ENCODE results near the gene HDGF. TPM values are rescaled to one million over a fixed set of nuclear protein-coding genes. Genes with fewer than 3 reads are reported as not detected.

The HDGF gene
- total RNA-seq: 87.6 TPM
- polyA plus RNA-seq: 10 to 100 TPM; 26.9 to 50.2 (median 36.7) TPM

GRCh38 chr1:156751451-156751756, at the start of gene HDGF:
Gene HDGF, minus strand, starts transcription at chr1:156751675. Its CDS starts 246 bp downstream, at chr1:156751429.
- no peak for DNase-seq
- H3K4me1 Mint-ChIP-seq: peaks cover 22 to 60% (median 43%) of the 10 kb centered on the region in 4 donors
- peaks cover 53% of the 10 kb centered on the region for H3K4me1 ChIP-seq (ENCODE audit: control insufficient read depth, insufficient read depth, low read length, poor library complexity, severe bottlenecking)

GRCh38 chr1:156797212-156797871, 45.9 kb upstream of the HDGF start:
- H3K27me3 ChIP-seq (ENCODE audit: control insufficient read depth, insufficient read depth, low read length): no peaks in the 10 kb centered on the region
- H3K27me3 Mint-ChIP-seq: no peaks in the 10 kb centered on the region
- peak; percentile 71 to 81 for ATAC-seq (ENCODE audit: low read depth in 2 of 2)

More at GRCh38 chr1:156751451-156751756, at the start of gene HDGF:
- no peaks in the 10 kb centered on the region for H3K27me3 Mint-ChIP-seq
- H3K36me3 Mint-ChIP-seq: no peaks in the 10 kb centered on the region
- H3K4me3 Mint-ChIP-seq: peak within 1 kb of the TSS; percentile 93 to 97 (median 94)
- Histone ChIP-seq H3K27ac (ENCODE audit: insufficient read depth, low read length, poor library complexity, severe bottlenecking) (peak within 1 kb of the TSS; percentile 83), H3K4me3 (ENCODE audit: low read depth, low read length) (peak within 1 kb of the TSS; percentile 90), H3K27me3 (ENCODE audit: control insufficient read depth, insufficient read depth, low read length) (no peaks in the 10 kb centered on the region), H3K36me3 (ENCODE audit: control insufficient read depth, insufficient read depth, low read length) (no peaks in the 10 kb centered on the region), H3K9me3 (ENCODE audit: control insufficient read depth in 2 of 2, low read length in 2 of 2) (no peaks in the 10 kb centered on the region)
- H3K9me3 Mint-ChIP-seq: no peaks in the 10 kb centered on the region
- H3K27ac Mint-ChIP-seq: peak within 1 kb of the TSS; percentile 79 to 97 (median 94)
- no peak for ATAC-seq (ENCODE audit: low read depth in 2 of 2)

GRCh38 chr1:156796340-156797097, 45.0 kb upstream of the HDGF start:
- no peaks in the 10 kb centered on the region for H3K27me3 ChIP-seq (ENCODE audit: control insufficient read depth, insufficient read depth, low read length)
- Mint-ChIP-seq H3K4me1 (peaks cover 5 to 10% (median 9%) of the 10 kb centered on the region in 4 donors), H3K9me3 (no peaks in the 10 kb centered on the region), H3K27me3 (no peaks in the 10 kb centered on the region), H3K36me3 (peaks cover 48% of the 10 kb centered on the region), H3K27ac (peak overlapping the region; percentile 2 to 13 (median 12)), H3K4me3 (no peak overlapping the region)
- no peak overlapping the region for H3K4me3 ChIP-seq (ENCODE audit: low read depth, low read length)
- peaks cover 83% of the 10 kb centered on the region for H3K36me3 ChIP-seq (ENCODE audit: control insufficient read depth, insufficient read depth, low read length)
- DNase-seq: no peak
- peaks cover 9% of the 10 kb centered on the region for H3K4me1 ChIP-seq (ENCODE audit: control insufficient read depth, insufficient read depth, low read length, poor library complexity, severe bottlenecking)
- H3K9me3 ChIP-seq (ENCODE audit: control insufficient read depth in 2 of 2, low read length in 2 of 2): no peaks in the 10 kb centered on the region
- no peak overlapping the region for H3K27ac ChIP-seq (ENCODE audit: insufficient read depth, low read length, poor library complexity, severe bottlenecking)
- ATAC-seq (ENCODE audit: low read depth in 2 of 2): no peak

More at GRCh38 chr1:156797212-156797871, 45.9 kb upstream of the HDGF start:
- DNase-seq: peak; percentile 45 to 81 (median 70)
- peaks cover 15% of the 10 kb centered on the region for H3K4me1 ChIP-seq (ENCODE audit: control insufficient read depth, insufficient read depth, low read length, poor library complexity, severe bottlenecking)
- H3K9me3 Mint-ChIP-seq: no peaks in the 10 kb centered on the region
- H3K4me1 Mint-ChIP-seq: peaks cover 9 to 13% (median 11%) of the 10 kb centered on the region in 4 donors
- H3K27ac ChIP-seq (ENCODE audit: insufficient read depth, low read length, poor library complexity, severe bottlenecking): no peak overlapping the region
- H3K4me3 ChIP-seq (ENCODE audit: low read depth, low read length): no peak overlapping the region
- H3K27ac Mint-ChIP-seq: no peak overlapping the region
- H3K4me3 Mint-ChIP-seq: peak overlapping the region in 1 of 4 donors; percentile 13
- H3K36me3 ChIP-seq (ENCODE audit: control insufficient read depth, insufficient read depth, low read length): peaks cover 75% of the 10 kb centered on the region
- H3K36me3 Mint-ChIP-seq: peaks cover 47% of the 10 kb centered on the region
- H3K9me3 ChIP-seq (ENCODE audit: control insufficient read depth in 2 of 2, low read length in 2 of 2): no peaks in the 10 kb centered on the region

DNA sequence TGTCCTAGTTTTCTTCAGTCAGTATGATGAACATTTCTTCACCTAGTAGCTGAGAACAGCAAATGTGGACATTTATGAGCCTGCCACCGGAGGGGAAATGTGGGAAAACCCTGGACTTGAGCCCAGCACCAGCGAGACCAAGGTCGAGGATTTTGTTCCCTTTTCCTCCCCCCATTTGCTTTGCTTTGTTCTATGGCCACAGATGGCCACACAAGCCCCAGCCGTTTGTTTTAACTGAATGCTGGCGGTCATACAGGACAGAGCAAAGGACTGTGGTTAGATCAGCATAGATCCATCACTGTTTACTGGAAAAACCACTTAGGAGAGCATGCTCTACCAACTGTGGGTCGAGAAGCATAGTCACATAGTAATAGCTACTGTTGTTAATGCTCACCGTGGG, 44.3 kb upstream of the HDGF start:
- peaks cover 47% of the 10 kb centered on the region for H3K36me3 Mint-ChIP-seq
- Histone ChIP-seq H3K4me3 (ENCODE audit: low read depth, low read length) (no peak overlapping the region), H3K27ac (ENCODE audit: insufficient read depth, low read length, poor library complexity, severe bottlenecking) (no peak overlapping the region), H3K9me3 (ENCODE audit: control insufficient read depth in 2 of 2, low read length in 2 of 2) (no peaks in the 10 kb centered on the region), H3K36me3 (ENCODE audit: control insufficient read depth, insufficient read depth, low read length) (peaks cover 86% of the 10 kb centered on the region), H3K27me3 (ENCODE audit: control insufficient read depth, insufficient read depth, low read length) (no peaks in the 10 kb centered on the region), H3K4me1 (ENCODE audit: control insufficient read depth, insufficient read depth, low read length, poor library complexity, severe bottlenecking) (peaks cover 2% of the 10 kb centered on the region)
- H3K4me3 Mint-ChIP-seq: no peak overlapping the region
- DNase-seq (no peak), ATAC-seq (ENCODE audit: low read depth in 2 of 2) (no peak)
- peak overlapping the region in 1 of 3 donors; percentile 2 for H3K27ac Mint-ChIP-seq
- no peaks in the 10 kb centered on the region for H3K27me3 Mint-ChIP-seq
- peaks cover 0 to 5% (median 3%) of the 10 kb centered on the region in 4 donors for H3K4me1 Mint-ChIP-seq
- H3K9me3 Mint-ChIP-seq: no peaks in the 10 kb centered on the region

DNA sequence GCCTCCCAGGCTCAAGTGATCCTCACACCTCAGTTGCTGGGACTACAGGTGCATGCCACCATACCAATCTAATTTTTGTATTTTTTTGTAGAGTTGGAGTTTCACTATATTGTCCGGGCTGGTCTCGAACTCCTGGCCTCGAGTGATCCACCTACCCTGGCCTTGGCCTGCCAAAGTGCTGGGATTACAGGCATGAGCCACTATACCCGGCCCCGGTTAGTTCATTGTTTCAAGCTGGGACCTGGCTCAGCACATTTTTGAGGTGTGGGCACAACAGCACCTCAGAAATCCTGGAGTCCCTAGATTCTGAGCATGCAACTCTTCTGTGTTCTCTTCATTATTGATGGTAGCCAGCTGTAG, 43.9 kb upstream of the HDGF start:
- ATAC-seq (ENCODE audit: low read depth in 2 of 2): no peak
- Histone ChIP-seq H3K4me1 (ENCODE audit: control insufficient read depth, insufficient read depth, low read length, poor library complexity, severe bottlenecking) (no peaks in the 10 kb centered on the region), H3K27me3 (ENCODE audit: control insufficient read depth, insufficient read depth, low read length) (no peaks in the 10 kb centered on the region), H3K9me3 (ENCODE audit: control insufficient read depth in 2 of 2, low read length in 2 of 2) (no peaks in the 10 kb centered on the region), H3K27ac (ENCODE audit: insufficient read depth, low read length, poor library complexity, severe bottlenecking) (no peak overlapping the region), H3K36me3 (ENCODE audit: control insufficient read depth, insufficient read depth, low read length) (peaks cover 85% of the 10 kb centered on the region), H3K4me3 (ENCODE audit: low read depth, low read length) (no peak overlapping the region)
- DNase-seq: no peak
- Mint-ChIP-seq H3K9me3 (no peaks in the 10 kb centered on the region), H3K4me3 (no peak overlapping the region), H3K4me1 (peaks cover 0 to 5% (median 2%) of the 10 kb centered on the region in 4 donors), H3K27ac (no peak overlapping the region), H3K36me3 (peaks cover 45% of the 10 kb centered on the region), H3K27me3 (no peaks in the 10 kb centered on the region)

GRCh38 chr1:156794506-156795373, 43.3 kb upstream of the HDGF start:
- no peaks in the 10 kb centered on the region for H3K27me3 ChIP-seq (ENCODE audit: control insufficient read depth, insufficient read depth, low read length)
- H3K27me3 Mint-ChIP-seq: no peaks in the 10 kb centered on the region
- no peaks in the 10 kb centered on the region for H3K9me3 Mint-ChIP-seq
- H3K27ac ChIP-seq (ENCODE audit: insufficient read depth, low read length, poor library complexity, severe bottlenecking): no peak overlapping the region
- no peak for DNase-seq
- no peaks in the 10 kb centered on the region for H3K4me1 ChIP-seq (ENCODE audit: control insufficient read depth, insufficient read depth, low read length, poor library complexity, severe bottlenecking)
- peaks cover 84% of the 10 kb centered on the region for H3K36me3 ChIP-seq (ENCODE audit: control insufficient read depth, insufficient read depth, low read length)
- no peak for ATAC-seq (ENCODE audit: low read depth in 2 of 2)
- no peak overlapping the region for H3K27ac Mint-ChIP-seq
- no peak overlapping the region for H3K4me3 ChIP-seq (ENCODE audit: low read depth, low read length)
- H3K36me3 Mint-ChIP-seq: peaks cover 47% of the 10 kb centered on the region
- no peak overlapping the region for H3K4me3 Mint-ChIP-seq
- H3K9me3 ChIP-seq (ENCODE audit: control insufficient read depth in 2 of 2, low read length in 2 of 2): no peaks in the 10 kb centered on the region
- peaks cover 0 to 11% (median 3%) of the 10 kb centered on the region in 4 donors for H3K4me1 Mint-ChIP-seq

GRCh38 chr1:156789621-156790318, 38.3 kb upstream of the HDGF start:
- DNase-seq (no peak), ATAC-seq (ENCODE audit: low read depth in 2 of 2) (no peak)
- no peak overlapping the region for H3K4me3 ChIP-seq (ENCODE audit: low read depth, low read length)
- no peaks in the 10 kb centered on the region for H3K9me3 Mint-ChIP-seq
- H3K36me3 Mint-ChIP-seq: peaks cover 52% of the 10 kb centered on the region
- no peaks in the 10 kb centered on the region for H3K27me3 Mint-ChIP-seq
- H3K27ac Mint-ChIP-seq: peak overlapping the region in 1 of 3 donors; percentile 35
- no peaks in the 10 kb centered on the region for H3K4me1 ChIP-seq (ENCODE audit: control insufficient read depth, insufficient read depth, low read length, poor library complexity, severe bottlenecking)
- no peak overlapping the region for H3K4me3 Mint-ChIP-seq
- no peaks in the 10 kb centered on the region for H3K27me3 ChIP-seq (ENCODE audit: control insufficient read depth, insufficient read depth, low read length)
- H3K9me3 ChIP-seq (ENCODE audit: control insufficient read depth in 2 of 2, low read length in 2 of 2): no peaks in the 10 kb centered on the region
- H3K36me3 ChIP-seq (ENCODE audit: control insufficient read depth, insufficient read depth, low read length): peaks cover 75% of the 10 kb centered on the region
- H3K4me1 Mint-ChIP-seq: peaks cover 4 to 13% (median 7%) of the 10 kb centered on the region in 4 donors
- no peak overlapping the region for H3K27ac ChIP-seq (ENCODE audit: insufficient read depth, low read length, poor library complexity, severe bottlenecking)
